Mesodermal cell (in vitro differentiated cells): Measurements from ENCODE around the gene CD22. TPM values are rescaled to one million over a fixed set of nuclear protein-coding genes. Genes with fewer than 3 reads are reported as not detected.
A peak's percentile ranks its signal among the peaks of the same experiment; 100 is the strongest.
"Not testable (repeated sequence)": the region's sequence is repeated elsewhere in the genome, so short reads cannot be mapped to it uniquely, and the experiment has no call there.

Source experiments
- H3K27ac ChIP-seq: 2 replicates; pipeline ENCODE4 v1.7.0; 2013; ENCODE audit warnings: mild to moderate bottlenecking, low read depth, low read length, moderate library complexity; ENCODE audit not compliant: severe bottlenecking
- H3K36me3 ChIP-seq: 2 replicates; pipeline ENCODE4 v1.7.1; 2013; ENCODE audit warnings: mild to moderate bottlenecking, low read length, moderate library complexity; ENCODE audit not compliant: control insufficient read depth, insufficient read depth
- H3K4me1 ChIP-seq: one replicate; pipeline ENCODE4 v1.7.1; 2013; ENCODE audit warnings: mild to moderate bottlenecking, low read length; ENCODE audit not compliant: insufficient read depth, control insufficient read depth, poor library complexity, severe bottlenecking
- H3K4me3 ChIP-seq: 2 replicates; pipeline ENCODE4 v1.7.0; 2013; ENCODE audit warnings: low read length, control low read depth, mild to moderate bottlenecking; ENCODE audit not compliant: insufficient read depth, poor library complexity, severe bottlenecking; ENCODE audit errors: extremely low read depth
- H3K9me3 ChIP-seq: 2 replicates; pipeline ENCODE4 v1.7.1; 2013; ENCODE audit warnings: mild to moderate bottlenecking, low read length, moderate library complexity; ENCODE audit not compliant: control insufficient read depth
- WGBS, 2 experiments: methylation state at CpG; one replicate each; pipeline ENCODE4 v1.1.5; 2013; ENCODE audit warnings: missing lambda C conversion rate in 2 of 2; ENCODE audit not compliant: insufficient coverage in 2 of 2; 5-methylcytosine and 5-hydroxymethylcytosine counted together
- polyA plus RNA-seq, 2 experiments: library from polyadenylated mRNA; stranded (reverse); fragments of 50-300 nt; gene quantifications; one replicate each; pipeline ENCODE4 v1.2.3, GENCODE V29; 2013

The CD22 gene
- polyA plus RNA-seq (2013, experiment 1 of 2) = not detected
- not detected for polyA plus RNA-seq (2013, experiment 2 of 2)

- Histone ChIP-seq H3K4me1 (peaks cover 6% of the 10 kb centered on the region), H3K4me3 (no peak within 1 kb of the TSS), H3K36me3 (no peaks in the 10 kb centered on the region), H3K27ac (no peak within 1 kb of the TSS), H3K9me3 (no peaks in the 10 kb centered on the region)
- WGBS, 2 experiments = 68 to 100% methylated on average over 3 to 7 of the region's 12 CpGs
These were observed at the start of gene CD22 for GRCh38 chr19:35328851-35329285. TSS of gene CD22 (plus strand) at chr19:35329187. CDS start at chr19:35332041, 2,854 bp downstream.

GRCh38 chr19:35279374-35279773 is 49.6 kb upstream of the CD22 start:
- Histone ChIP-seq H3K4me1 (no peaks in the 10 kb centered on the region), H3K27ac (no peak overlapping the region), H3K9me3 (no peaks in the 10 kb centered on the region), H3K36me3 (peaks cover 41% of the 10 kb centered on the region), H3K4me3 (no peak overlapping the region)
- WGBS, 2 experiments = 84 to 100% methylated on average over 3 to 10 of the region's 11 CpGs

DNA sequence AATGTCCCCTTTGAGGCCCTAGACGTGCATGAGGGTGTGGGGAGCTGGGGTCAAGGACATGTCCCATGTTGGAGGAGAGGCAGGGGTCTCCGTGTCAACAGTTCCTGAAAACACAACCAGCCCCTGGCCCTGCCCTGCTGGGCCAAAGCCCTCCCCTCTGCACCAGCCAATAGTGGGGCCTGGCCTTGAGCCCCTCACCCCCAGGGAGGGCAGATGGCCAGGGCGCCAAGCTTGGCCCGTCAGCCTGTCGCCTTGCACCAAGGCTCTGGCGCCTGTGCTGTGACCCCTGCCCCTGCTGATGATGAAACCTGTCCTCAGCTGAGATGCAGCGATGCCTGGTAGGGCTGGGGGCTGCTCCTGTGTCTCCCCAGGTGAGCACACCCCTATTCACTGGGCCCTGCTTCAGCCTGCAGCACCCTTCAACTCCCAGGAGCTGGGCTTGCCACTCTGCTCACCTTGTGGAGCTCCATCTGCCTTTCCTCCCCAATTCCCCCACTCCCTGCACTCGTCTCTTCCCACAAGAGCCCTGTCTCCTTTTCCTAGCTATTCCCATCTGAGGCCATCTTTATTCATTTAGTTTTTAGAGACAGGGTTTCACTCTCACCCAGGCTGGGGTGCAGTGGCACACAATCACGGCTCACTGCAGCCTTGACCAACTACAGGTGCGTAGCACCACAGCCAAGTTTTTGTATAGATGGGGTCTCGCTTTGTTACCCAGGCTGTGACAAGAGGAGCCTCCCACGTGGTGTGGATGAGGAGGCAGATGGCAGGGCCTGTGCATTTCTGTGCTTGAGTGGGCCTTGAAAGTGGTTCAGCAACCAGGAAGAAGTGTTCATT is 48.8 kb upstream of the CD22 start:
- Histone ChIP-seq H3K27ac (peak overlapping the region; percentile 10), H3K4me3 (no peak overlapping the region), H3K36me3 (peaks cover 34% of the 10 kb centered on the region), H3K4me1 (no peaks in the 10 kb centered on the region), H3K9me3 (no peaks in the 10 kb centered on the region)
- whole genome bisulfite sequencing, 2 experiments = 84 to 86% methylated on average over 10 of the region's 12 CpGs

DNA sequence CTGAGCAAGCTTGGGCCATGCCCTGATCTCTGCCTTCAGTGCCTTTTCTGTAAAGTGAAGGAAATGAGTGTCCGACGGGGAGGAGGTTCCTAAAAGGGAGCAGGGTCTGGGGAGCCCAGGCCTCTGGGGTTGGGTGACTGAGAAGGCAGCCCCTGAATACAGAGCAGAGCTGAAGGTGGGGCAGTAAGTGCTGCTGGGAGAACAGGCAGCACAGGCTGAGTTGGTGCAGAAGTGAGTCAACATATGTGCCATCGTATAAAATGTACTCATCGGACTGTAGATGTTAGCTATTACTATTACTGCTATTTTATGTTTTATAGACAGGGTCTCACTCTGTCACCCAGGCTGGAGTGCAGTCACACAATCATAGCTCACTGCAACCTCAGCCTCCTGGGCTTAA is 47.7 kb upstream of the CD22 start:
- peaks cover 24% of the 10 kb centered on the region for H3K36me3 ChIP-seq
- 92% methylated on average over 3 of the region's 4 CpGs; no CpG with 5 or more reads in 1 of the 2 experiments for WGBS, 2 experiments
- H3K27ac ChIP-seq = no peak overlapping the region
- no peaks in the 10 kb centered on the region for H3K9me3 ChIP-seq
- no peak overlapping the region for H3K4me3 ChIP-seq
- no peaks in the 10 kb centered on the region for H3K4me1 ChIP-seq

- 72 to 77% methylated on average over 14 to 15 of the region's 17 CpGs for WGBS, 2 experiments
- H3K4me1 ChIP-seq = no peaks in the 10 kb centered on the region
These were observed 44.6 kb upstream of the CD22 start for GRCh38 chr19:35284153-35285094.

GRCh38 chr19:35285095-35285449 is 43.9 kb upstream of the CD22 start:
- H3K9me3 ChIP-seq = no peaks in the 10 kb centered on the region
- no peaks in the 10 kb centered on the region for H3K36me3 ChIP-seq
- H3K4me1 ChIP-seq = no peaks in the 10 kb centered on the region
- no peak overlapping the region for H3K27ac ChIP-seq
- H3K4me3 ChIP-seq = no peak overlapping the region
- WGBS, 2 experiments = no CpG with 5 or more reads among the region's 1 CpG

More at GRCh38 chr19:35284153-35285094, 44.6 kb upstream of the CD22 start:
- H3K4me3 ChIP-seq = no peak overlapping the region
- H3K36me3 ChIP-seq = peaks cover under 1% of the 10 kb centered on the region
- no peaks in the 10 kb centered on the region for H3K9me3 ChIP-seq
- no peak overlapping the region for H3K27ac ChIP-seq

- not testable (repeated sequence) for H3K36me3 ChIP-seq, H3K4me1 ChIP-seq, H3K27ac ChIP-seq, H3K9me3 ChIP-seq, H3K4me3 ChIP-seq
- WGBS, 2 experiments = 100% methylated on average over 1 of the region's 3 CpGs; no CpG with 5 or more reads in 1 of the 2 experiments
These were observed 43.5 kb upstream of the CD22 start for GRCh38 chr19:35285465-35285864.

DNA sequence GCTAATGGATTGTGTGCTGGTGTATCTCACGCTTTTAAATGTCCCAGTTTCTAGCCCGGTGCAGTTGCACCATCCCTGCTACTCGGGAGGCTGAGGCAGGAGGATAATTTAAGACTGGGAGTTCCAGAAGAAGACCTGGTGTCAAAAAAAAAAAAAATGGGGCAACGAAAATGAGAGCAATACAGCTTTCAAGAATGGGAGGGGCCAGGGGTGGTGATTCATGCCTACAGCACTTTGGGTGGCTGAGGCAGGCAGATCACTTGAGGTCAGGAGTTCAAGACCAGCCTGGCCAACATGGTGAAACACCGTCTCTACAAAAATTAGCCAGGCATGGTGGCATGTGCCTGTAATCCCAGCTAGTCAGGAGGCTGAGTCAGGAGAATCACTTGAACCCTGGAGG is 42.9 kb upstream of the CD22 start:
- 89 to 91% methylated on average over 3 to 5 of the region's 5 CpGs for WGBS, 2 experiments
- not testable (repeated sequence) for H3K4me1 ChIP-seq, H3K9me3 ChIP-seq, H3K4me3 ChIP-seq, H3K36me3 ChIP-seq, H3K27ac ChIP-seq

GRCh38 chr19:35287713-35288112 is 41.3 kb upstream of the CD22 start:
- WGBS, 2 experiments = 88 to 94% methylated on average over 3 to 4 of the region's 10 CpGs
- Histone ChIP-seq H3K4me1 (no peaks in the 10 kb centered on the region), H3K4me3 (no peak overlapping the region), H3K36me3 (no peaks in the 10 kb centered on the region), H3K27ac (no peak overlapping the region), H3K9me3 (no peaks in the 10 kb centered on the region)

DNA sequence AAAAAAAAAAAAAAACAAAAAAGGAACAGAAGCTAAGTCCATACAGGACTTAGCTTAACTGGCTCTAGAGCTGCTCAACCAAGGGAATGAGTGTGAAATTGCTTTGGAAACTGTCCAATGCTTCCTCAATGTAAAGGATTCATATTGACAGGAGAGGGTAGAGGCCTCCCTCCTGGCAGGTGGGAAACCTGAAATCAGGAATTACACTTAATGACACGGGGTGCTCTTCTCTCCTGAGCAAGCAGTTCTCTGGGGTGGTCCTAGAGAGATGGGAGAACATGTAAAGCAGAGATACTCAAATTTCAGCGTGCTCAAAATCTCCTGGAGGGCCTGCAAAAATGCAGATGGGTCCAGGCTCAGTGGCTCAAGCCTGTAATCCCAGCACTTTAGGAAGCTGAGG is 40.7 kb upstream of the CD22 start:
- no peaks in the 10 kb centered on the region for H3K9me3 ChIP-seq
- H3K4me1 ChIP-seq = no peaks in the 10 kb centered on the region
- H3K4me3 ChIP-seq = no peak overlapping the region
- H3K36me3 ChIP-seq = no peaks in the 10 kb centered on the region
- 79 to 90% methylated on average over 2 of the region's 2 CpGs for WGBS, 2 experiments
- H3K27ac ChIP-seq = no peak overlapping the region
